ENCODE data around the gene PLEK. TPM values are rescaled to one million over a fixed set of nuclear protein-coding genes. Genes with fewer than 3 reads are reported as not detected.
A peak's percentile ranks its signal among the peaks of the same experiment; 100 is the strongest.
"Not testable (repeated sequence)": the region's sequence is repeated elsewhere in the genome, so short reads cannot be mapped to it uniquely, and the experiment has no call there.

The PLEK gene
- total RNA-seq, 2 donors from 2014 or later: 3.1 to 4.4 TPM

- Histone ChIP-seq H3K9me3 (no peaks in the 10 kb centered on the region), H3K4me3 (no peak overlapping the region), H3K36me3 (no peaks in the 10 kb centered on the region), H3K27ac (peak overlapping the region; percentile 20 to 67), H3K4me1 (peaks cover 0 to 26% of the 10 kb centered on the region in 2 donors), H3K27me3 (no peaks in the 10 kb centered on the region)
- peak; percentile 91 for DNase-seq (ENCODE audit: low spot score)
- peak; percentile 83 to 94 for TF ChIP-seq CTCF (IDR thresholded peaks at IDR 0.05)
Observed at GRCh38 chr2:68441179-68441993, 76.3 kb downstream of the PLEK start.

GRCh38 chr2:68441994-68442322, 76.9 kb downstream of the PLEK start:
- no peaks in the 10 kb centered on the region for H3K9me3 ChIP-seq
- H3K27me3 ChIP-seq: no peaks in the 10 kb centered on the region
- peak in 1 of 2 donors; percentile 24 for TF ChIP-seq CTCF (IDR thresholded peaks at IDR 0.05)
- no peaks in the 10 kb centered on the region for H3K36me3 ChIP-seq
- H3K4me1 ChIP-seq: peaks cover 0 to 20% of the 10 kb centered on the region in 2 donors
- H3K27ac ChIP-seq: no peak overlapping the region
- DNase-seq (ENCODE audit: low spot score): no peak
- H3K4me3 ChIP-seq: no peak overlapping the region

- H3K27me3 ChIP-seq; H3K36me3 ChIP-seq; H3K4me1 ChIP-seq; H3K27ac ChIP-seq; H3K9me3 ChIP-seq; DNase-seq (ENCODE audit: low spot score); H3K4me3 ChIP-seq: not testable (repeated sequence)
Observed at GRCh38 chr2:68446425-68446824, 81.3 kb downstream of the PLEK start.

Other genes starting within 250 kb of the PLEK start
- gene PNO1, start 207.4 kb upstream of the PLEK start, total RNA-seq: 10 to 100 TPM in 1 of 2 donors, 1 to 10 TPM in 1; 8.7 to 12.0 TPM
- gene PPP3R1, start 112.8 kb upstream of the PLEK start, total RNA-seq: 10 to 100 TPM; 16.7 to 18.4 TPM
- gene CNRIP1, start 45.3 kb upstream of the PLEK start, total RNA-seq: 10 to 100 TPM in 1 of 2 donors, 1 to 10 TPM in 1; 9.9 to 24.9 TPM
- gene FBXO48, start 102.0 kb downstream of the PLEK start, total RNA-seq: under 1 TPM; 0.33 to 0.67 TPM
- gene APLF, start 102.3 kb downstream of the PLEK start, total RNA-seq: 1 to 10 TPM; 4.2 to 8.2 TPM